HCT116 (cell line): ENCODE results near the gene G2E3. TPM values are rescaled to one million over a fixed set of nuclear protein-coding genes. Genes with fewer than 3 reads are reported as not detected.

Experiments
- ATAC-seq: fragments of 200-7000 bp; cut with Tn5 transposase; 2 replicates; pipeline ENCODE4 v1.9.1; 2020; ENCODE audit warnings: mild to moderate bottlenecking, moderate library complexity
- BruUV-seq: library from RNA; stranded (reverse); fragments of 400-500 nt; replicated peaks from 2 replicates; lab custom pipeline; 2021; lab: Mats Ljungman, UMichigan
- CTCF ChIA-PET: fragments of 300-600 bp; sonication (Branson Sonifier 250); formaldehyde crosslinking; loops from one replicate; lab custom pipeline; 2021; ENCODE audit warnings: antibody characterized with exemption; lab: Charles Lee
- POLR2A ChIA-PET: fragments of 300-600, 350-600 bp; sonication (Branson Sonifier 250); formaldehyde crosslinking; loops from one replicate; lab custom pipeline; 2021; ENCODE audit warnings: antibody characterized with exemption; lab: Charles Lee
- RAD21 ChIA-PET, 2 experiments: fragments of 300-600 bp; sonication (Branson Sonifier 250); formaldehyde crosslinking; loops; one replicate each; lab custom pipeline; 2023; ENCODE audit warnings: low total read pairs in 2 of 2; ENCODE audit not compliant: uncharacterized antibody in 2 of 2, unreplicated experiment in 2 of 2, low non-redundant PET in 1 of 2; lab: Charles Lee
- DNase-seq: peaks from one replicate; pipeline ENCODE4 v3.0.0-alpha.2; 2010; ENCODE audit warnings: low read depth, low spot score
- H2AFZ ChIP-seq: fragments of 200-600 bp; shearing (Covaris generic), sonication (generic); 2 replicates; pipeline ENCODE4 v1.6.1; 2017; ENCODE audit warnings: low read depth, mixed run types, mixed read lengths, antibody characterized with exemption, low read length; ENCODE audit not compliant: poor library complexity, severe bottlenecking
- H3K27ac ChIP-seq: 2 replicates; pipeline ENCODE4 v1.5.1; 2012; ENCODE audit warnings: low read depth, low read length
- H3K27me3 ChIP-seq: fragments of 200-600 bp; sonication (generic); 2 replicates; pipeline ENCODE4 v1.6.1; 2016; ENCODE audit warnings: mixed run types, low read length, mixed read lengths; ENCODE audit not compliant: insufficient read depth
- H3K36me3 ChIP-seq, 2 experiments: fragments of 200-500 bp in 1 of 2; fragments of 200-600 bp in 1 of 2; sonication (Bioruptor generic) in 1 of 2; sonication (generic) in 1 of 2; 2 replicates each; pipeline versions ENCODE4 v1.5.1 to v1.6.1; 2014 to 2016; ENCODE audit warnings: low read length in 2 of 2, inconsistent platforms in 1 of 2, mixed read lengths in 1 of 2, mixed run types in 1 of 2; ENCODE audit not compliant: insufficient read depth in 2 of 2, control insufficient read depth in 1 of 2
- H3K4me1 ChIP-seq, 2 experiments: fragments of 200-600 bp in 1 of 2; sonication (generic) in 1 of 2; 2 replicates each; pipeline versions ENCODE4 v1.5.1 to v1.6.1; 2012 to 2017; ENCODE audit warnings: low read length in 2 of 2, inconsistent platforms in 1 of 2, mild to moderate bottlenecking in 1 of 2, mixed read lengths in 1 of 2, mixed run types in 1 of 2, moderate library complexity in 1 of 2; ENCODE audit not compliant: insufficient read depth in 2 of 2, control insufficient read depth in 1 of 2
- H3K4me2 ChIP-seq: fragments of 200-600 bp; sonication (generic); 2 replicates; pipeline ENCODE4 v1.6.1; 2017; ENCODE audit warnings: mixed run types, low read length, mixed read lengths
- H3K4me3 ChIP-seq, 2 experiments: fragments of 200-600 bp in 1 of 2; sonication (generic) in 1 of 2; replicated peaks in 1 of 2; 2 replicates each; pipeline ENCODE4 v1.5.1; 2011 to 2016; ENCODE audit warnings: low read length in 2 of 2, control low read depth in 1 of 2, low read depth in 1 of 2, mild to moderate bottlenecking in 1 of 2, mixed read lengths in 1 of 2, mixed run types in 1 of 2
- H3K79me2 ChIP-seq: fragments of 200-600 bp; sonication (generic); 2 replicates; pipeline ENCODE4 v1.6.1; 2017; ENCODE audit warnings: mild to moderate bottlenecking, mixed run types, low read length, moderate library complexity, mixed read lengths; ENCODE audit not compliant: insufficient read depth
- H3K9ac ChIP-seq: fragments of 200-600 bp; sonication (generic); 2 replicates; pipeline ENCODE4 v1.6.1; 2016; ENCODE audit warnings: low read length, mixed read lengths
- H3K9me2 ChIP-seq: fragments of 200-600 bp; sonication (generic), shearing (Covaris generic); 2 replicates; pipeline ENCODE4 v1.6.1; 2017; ENCODE audit warnings: mixed run types, mild to moderate bottlenecking, moderate library complexity; ENCODE audit not compliant: insufficient read depth
- H3K9me3 ChIP-seq, 2 experiments: fragments of 200-500 bp in 1 of 2; fragments of 200-600 bp in 1 of 2; sonication (Bioruptor generic) in 1 of 2; sonication (generic) in 1 of 2; 2 replicates each; pipeline ENCODE4 v1.6.1; 2014 to 2017; ENCODE audit warnings: low read length in 2 of 2, mixed read lengths in 2 of 2, inconsistent platforms in 1 of 2, low read depth in 1 of 2, mild to moderate bottlenecking in 1 of 2, mixed run types in 1 of 2, moderate library complexity in 1 of 2; ENCODE audit not compliant: control insufficient read depth in 1 of 2, insufficient read depth in 1 of 2
- H4K20me1 ChIP-seq: fragments of 200-600 bp; sonication (generic), shearing (Covaris generic); 2 replicates; pipeline ENCODE4 v1.6.1; 2017; ENCODE audit warnings: mixed run types, mild to moderate bottlenecking, moderate library complexity; ENCODE audit not compliant: insufficient read depth
- ATF3 ChIP-seq: IDR thresholded peaks from 2 replicates; pipeline ENCODE4 v1.6.1; 2012
- CTCF ChIP-seq, 3 experiments: fragments of 200-600 bp in 1 of 3; sonication (generic) in 1 of 3; IDR thresholded peaks in 2 of 3; conservative IDR thresholded peaks in 1 of 3; 2 replicates each; pipeline ENCODE4 v1.5.1; 2012 to 2017; ENCODE audit warnings: low read depth in 2 of 3, low read length in 2 of 3, antibody characterized with exemption in 1 of 3, borderline replicate concordance in 1 of 3, control low read depth in 1 of 3, mild to moderate bottlenecking in 1 of 3, mixed read lengths in 1 of 3, mixed run types in 1 of 3, moderate library complexity in 1 of 3; ENCODE audit not compliant: insufficient read depth in 1 of 3
- POLR2A ChIP-seq: IDR thresholded peaks from 2 replicates; pipeline ENCODE4 v1.7.0; 2011; ENCODE audit warnings: borderline replicate concordance; ENCODE audit not compliant: insufficient read depth, insufficient read length; ENCODE audit errors: extremely low read depth
- POLR2AphosphoS5 ChIP-seq: IDR thresholded peaks from 2 replicates; pipeline ENCODE4 v1.6.1; 2011; ENCODE audit warnings: mild to moderate bottlenecking, low read depth, low read length, moderate library complexity
- RAD21 ChIP-seq: IDR thresholded peaks from 2 replicates; pipeline ENCODE4 v1.6.1; 2012; ENCODE audit warnings: low read depth, mild to moderate bottlenecking
- SIN3A ChIP-seq: IDR thresholded peaks from 2 replicates; pipeline ENCODE4 v1.6.1; 2012; ENCODE audit warnings: low read depth
- TCF7L2 ChIP-seq: IDR thresholded peaks from 2 replicates; pipeline ENCODE4 v1.7.0; 2011; ENCODE audit warnings: borderline replicate concordance, inconsistent platforms; ENCODE audit not compliant: insufficient read depth, insufficient read length; ENCODE audit errors: extremely low read depth
- YY1 ChIP-seq: IDR thresholded peaks from 2 replicates; pipeline ENCODE4 v1.6.1; 2011; ENCODE audit warnings: low read length, low read depth, moderate library complexity, mild to moderate bottlenecking; ENCODE audit not compliant: insufficient replicate concordance; ENCODE audit errors: extremely low read depth
- ZFX ChIP-seq: fragments of 450-650 bp; IDR thresholded peaks from 2 replicates; pipeline ENCODE4 v1.6.1; 2017
- ZNF274 ChIP-seq: fragments of 200-500 bp; sonication (Bioruptor generic); IDR thresholded peaks from 2 replicates; pipeline ENCODE4 v1.6.1; 2014; ENCODE audit warnings: mild to moderate bottlenecking, low read depth, low read length, inconsistent platforms
- intact Hi-C: fragments of 100-400 bp; cut with micrococcal nuclease; formaldehyde crosslinking; loops from 2 replicates; pipeline ENCODE4 v1.10.0; 2022
- total RNA-seq: library from RNA; stranded (reverse); gene quantifications from one replicate; pipeline ENCODE4 v1.2.1, GENCODE V29; 2021; ENCODE audit not compliant: unreplicated experiment

The G2E3 gene
- total RNA-seq, 1 experiment from 2014 or later, result 47.0 TPM

- DNase-seq (no peak), ATAC-seq (no peak)
- H3K79me2 ChIP-seq, result peaks cover 100% of the 10 kb centered on the region
- no peaks in the 10 kb centered on the region for H3K4me1 ChIP-seq
- H3K9me3 ChIP-seq, result no peaks in the 10 kb centered on the region
- POLR2A ChIA-PET, result no interaction called here
- no peak overlapping the region for H3K4me3 ChIP-seq
- intact Hi-C loops, result no loop called here
- peaks cover 31% of the 10 kb centered on the region; the same call in 1 of the 2 replicates for H4K20me1 ChIP-seq
- no peak for TF ChIP-seq POLR2A
- TF ChIP-seq, all 23 proteins: peak for 0
- Histone ChIP-seq H3K4me2 (no peak overlapping the region), H3K9me2 (no peaks in the 10 kb centered on the region), H3K27me3 (no peaks in the 10 kb centered on the region), H3K27ac (no peak overlapping the region), H3K9ac (no peak overlapping the region), H3K36me3 (no peaks in the 10 kb centered on the region), H2AFZ (no peak overlapping the region)
- ChIA-PET CTCF (no interaction called here), RAD21 (no interaction called here)
- BruUV-seq, result no TSS peak
These were observed 10.9 kb downstream of the G2E3 start for GRCh38 chr14:30569903-30570226.

- POLR2A ChIA-PET, result no interaction called here
- intact Hi-C loops, result no loop called here
- no peak overlapping the region for H3K4me2 ChIP-seq
- H3K4me1 ChIP-seq, result no peaks in the 10 kb centered on the region
- H2AFZ ChIP-seq, result no peak overlapping the region
- no peaks in the 10 kb centered on the region for H3K9me2 ChIP-seq
- no TSS peak for BruUV-seq
- CTCF ChIA-PET, result no interaction called here
- H3K9me3 ChIP-seq, result no peaks in the 10 kb centered on the region
- H3K36me3 ChIP-seq, result no peaks in the 10 kb centered on the region
- H3K79me2 ChIP-seq, result peaks cover 100% of the 10 kb centered on the region
- RAD21 ChIA-PET, result no interaction called here
- H3K27me3 ChIP-seq, result no peaks in the 10 kb centered on the region
- no peak overlapping the region for H3K27ac ChIP-seq
- DNase-seq (no peak), ATAC-seq (no peak)
- no peak for TF ChIP-seq ZFX
- no peak for TF ChIP-seq ZNF274
- no peak overlapping the region for H3K9ac ChIP-seq
- no peak overlapping the region for H3K4me3 ChIP-seq
- peaks cover 24% of the 10 kb centered on the region; the same call in 1 of the 2 replicates for H4K20me1 ChIP-seq
These were observed 13.3 kb downstream of the G2E3 start for GRCh38 chr14:30572237-30572636.

- H3K4me2 ChIP-seq, result no peak overlapping the region
- TF ChIP-seq SIN3A (no peak), TCF7L2 (no peak), CTCF (IDR thresholded peaks at IDR 0.05 in 2 of 3, conservative IDR thresholded peaks at IDR 0.05 in 1 of 3; ENCODE audit: borderline replicate concordance in 1 of 3, insufficient read depth in 1 of 3, low read depth in 2 of 3, low read length in 2 of 3) (no peak), RAD21 (no peak), ATF3 (no peak), YY1 (no peak), POLR2AphosphoS5 (no peak)
These were observed 13.8 kb downstream of the G2E3 start for GRCh38 chr14:30572771-30573170.

More at GRCh38 chr14:30572771-30573170, 13.8 kb downstream of the G2E3 start:
- no TSS peak for BruUV-seq
- peaks cover 100% of the 10 kb centered on the region for H3K79me2 ChIP-seq
- H3K4me3 ChIP-seq, result no peak overlapping the region
- DNase-seq (no peak), ATAC-seq (no peak)
- H3K27ac ChIP-seq, result no peak overlapping the region
- ChIA-PET RAD21 (no interaction called here), POLR2A (no interaction called here), CTCF (no interaction called here)
- intact Hi-C loops, result no loop called here
- H4K20me1 ChIP-seq, result peaks cover 24% of the 10 kb centered on the region; the same call in 1 of the 2 replicates
- no peaks in the 10 kb centered on the region for H3K27me3 ChIP-seq
- H3K4me1 ChIP-seq, result no peaks in the 10 kb centered on the region
- no peak overlapping the region for H2AFZ ChIP-seq
- no peaks in the 10 kb centered on the region for H3K36me3 ChIP-seq
- H3K9me3 ChIP-seq, result no peaks in the 10 kb centered on the region
- no peaks in the 10 kb centered on the region for H3K9me2 ChIP-seq
- H3K9ac ChIP-seq, result no peak overlapping the region
